Endothelial cell of umbilical vein (primary cell): ENCODE measurements around the gene RAB3C. TPM values are rescaled to one million over a fixed set of nuclear protein-coding genes. Genes with fewer than 3 reads are reported as not detected.

ENCODE experiments used
- BruUV-seq: library from RNA; stranded (reverse); fragments of 400-500 nt; replicated peaks from 2 replicates; lab custom pipeline; 2021; lab: Mats Ljungman, UMichigan
- CTCF ChIA-PET: fragments of 300-600, 350-600 bp; sonication (Branson Sonifier 250); formaldehyde crosslinking; loops from one replicate; lab custom pipeline; 2021; ENCODE audit warnings: antibody characterized with exemption, inconsistent platforms; lab: Charles Lee
- POLR2A ChIA-PET: fragments of 300-600, 350-600 bp; sonication (Branson Sonifier 250); formaldehyde crosslinking; loops from one replicate; lab custom pipeline; 2021; ENCODE audit warnings: antibody characterized with exemption, inconsistent platforms; lab: Charles Lee
- DNase-seq: peaks from one replicate; pipeline ENCODE4 v3.0.0-alpha.2; 2011; ENCODE audit warnings: low read depth, low spot score
- FAIRE-seq: peaks from 2 replicates; lab custom pipeline; 2011; peaks lifted over from hg19 to GRCh38; lab: Jason Lieb, UNC
- H2AFZ ChIP-seq: 2 replicates; pipeline ENCODE4 v1.6.0; 2012; ENCODE audit warnings: low read depth, low read length, control low read depth, inconsistent platforms
- H3K27ac ChIP-seq: 2 replicates; pipeline ENCODE4 v1.5.1; 2011; ENCODE audit warnings: low read depth, mild to moderate bottlenecking, control low read depth, low read length, moderate library complexity; ENCODE audit not compliant: insufficient read depth
- H3K27me3 ChIP-seq, 2 experiments: 2 replicates each; pipeline versions ENCODE4 v1.6.0 to v1.6.1; 2011; ENCODE audit warnings: low read length in 2 of 2, mixed read lengths in 1 of 2; ENCODE audit not compliant: control insufficient read depth in 2 of 2, insufficient read depth in 2 of 2
- H3K36me3 ChIP-seq, 2 experiments: 2 replicates in 1 of 2; 3 replicates in 1 of 2; pipeline ENCODE4 v1.5.1; 2011; ENCODE audit warnings: low read length in 2 of 2, mild to moderate bottlenecking in 1 of 2, moderate library complexity in 1 of 2; ENCODE audit not compliant: control insufficient read depth in 2 of 2, insufficient read depth in 2 of 2; ENCODE audit errors: extremely low read depth in 1 of 2
- H3K4me1 ChIP-seq: 3 replicates; pipeline ENCODE4 v1.5.1; 2011; ENCODE audit warnings: mild to moderate bottlenecking, low read length; ENCODE audit not compliant: control insufficient read depth, insufficient read depth; ENCODE audit errors: extremely low read depth
- H3K4me2 ChIP-seq: 2 replicates; pipeline ENCODE4 v1.6.1; 2011; ENCODE audit warnings: low read length, control low read depth, mixed read lengths; ENCODE audit not compliant: insufficient read depth
- H3K4me3 ChIP-seq, 3 experiments: fragments of 200-600 bp in 1 of 3; sonication (generic), shearing (Covaris generic) in 1 of 3; replicated peaks in 1 of 3; 2 replicates each; pipeline ENCODE4 v1.5.1; 2011 to 2016; ENCODE audit warnings: control low read depth in 3 of 3, low read length in 3 of 3, mild to moderate bottlenecking in 2 of 3, inconsistent platforms in 1 of 3, low read depth in 1 of 3, moderate library complexity in 1 of 3; ENCODE audit not compliant: insufficient read depth in 1 of 3
- H3K79me2 ChIP-seq: 2 replicates; pipeline ENCODE4 v1.6.0; 2012; ENCODE audit warnings: low read length, inconsistent platforms; ENCODE audit not compliant: control insufficient read depth, insufficient read depth
- H3K9ac ChIP-seq: replicated peaks from 2 replicates; pipeline ENCODE3; 2011; ENCODE audit warnings: low read length, control low read depth; ENCODE audit not compliant: insufficient read depth; ENCODE audit errors: extremely low read depth
- H3K9me1 ChIP-seq: replicated peaks from 3 replicates; pipeline ENCODE4 v1.6.0; 2011; ENCODE audit warnings: mild to moderate bottlenecking, low read length; ENCODE audit not compliant: control insufficient read depth, insufficient read depth; ENCODE audit errors: extremely low read depth
- H3K9me3 ChIP-seq: replicated peaks from 2 replicates; pipeline ENCODE4 v1.5.1; 2012; ENCODE audit warnings: low read length, inconsistent platforms; ENCODE audit not compliant: control insufficient read depth, insufficient read depth
- H4K20me1 ChIP-seq: replicated peaks from 2 replicates; pipeline ENCODE3; 2011; ENCODE audit warnings: mild to moderate bottlenecking, low read length; ENCODE audit not compliant: control insufficient read depth, insufficient read depth; ENCODE audit errors: extremely low read depth
- EZH2 ChIP-seq: IDR thresholded peaks from 2 replicates; pipeline ENCODE4 v1.6.1; 2012; ENCODE audit warnings: borderline replicate concordance, low read depth, mild to moderate bottlenecking, moderate library complexity, low read length, inconsistent platforms; ENCODE audit not compliant: severe bottlenecking
- FOS ChIP-seq: IDR thresholded peaks from 2 replicates; pipeline ENCODE4 v1.6.1; 2011; ENCODE audit warnings: mild to moderate bottlenecking, low read length, moderate library complexity, borderline replicate concordance; ENCODE audit not compliant: insufficient read depth
- GATA2 ChIP-seq: IDR thresholded peaks from 2 replicates; pipeline ENCODE4 v1.7.0; 2011; ENCODE audit warnings: low read depth, mild to moderate bottlenecking, moderate library complexity, mixed read lengths, low read length; ENCODE audit not compliant: insufficient read length, insufficient read depth
- JUN ChIP-seq: IDR thresholded peaks from 2 replicates; pipeline ENCODE4 v1.6.1; 2011; ENCODE audit warnings: borderline replicate concordance, low read depth; ENCODE audit not compliant: insufficient read length, insufficient read depth
- MYC ChIP-seq: IDR thresholded peaks from one replicate; pipeline ENCODE4 v1.6.1; 2011; ENCODE audit warnings: mild to moderate bottlenecking, low read depth, low read length
- POLR2A ChIP-seq: IDR thresholded peaks from 2 replicates; pipeline ENCODE4 v1.6.1; 2012; ENCODE audit warnings: low read depth, mild to moderate bottlenecking, control low read depth, low read length
- POLR2AphosphoS5 ChIP-seq: IDR thresholded peaks from 2 replicates; pipeline ENCODE4 v1.6.1; 2012; ENCODE audit warnings: low read depth, mild to moderate bottlenecking, control low read depth, low read length, moderate library complexity; ENCODE audit not compliant: insufficient read depth
- dilution Hi-C: fragments of 300-500 bp; cut with MboI; formaldehyde crosslinking; loops from one replicate; pipeline ENCODE4 v1.15.0; 2019; ENCODE audit warnings: low sequenced_read_pairs; ENCODE audit not compliant: extremely low pct_ligation_motif_present
- intact Hi-C: fragments of 100-400 bp; cut with micrococcal nuclease; formaldehyde crosslinking; loops from one replicate; pipeline ENCODE4 v1.10.0; 2022
- polyA plus RNA-seq, 4 experiments: library from polyadenylated mRNA; depleted of rRNA in 3 of 4; stranded (reverse) in 3 of 4; unstranded in 1 of 4; fragments of >200 nt; gene quantifications; 2 replicates each; pipeline versions ENCODE4 v1.2.1 to v1.2.3, GENCODE V29; 2011 to 2012; ENCODE audit warnings: missing spikeins in 1 of 4
- total RNA-seq: library from RNA; stranded (reverse); gene quantifications from 2 replicates; pipeline ENCODE4 v1.2.3, GENCODE V29; 2021
- TF ChIP-seq, protein P1 (sequence below), 2 donors: IDR thresholded peaks; 1 replicate in 1 of 2; 2 replicates in 1 of 2; pipeline ENCODE4 v1.5.1; 2011; ENCODE audit warnings: low read length in 2 of 2, mild to moderate bottlenecking in 2 of 2, moderate library complexity in 2 of 2, control low read depth in 1 of 2, inconsistent platforms in 1 of 2, low read depth in 1 of 2; ENCODE audit not compliant: insufficient read depth in 1 of 2; ENCODE audit errors: extremely low read depth in 1 of 2
- TF ChIP-seq, protein P2 (sequence below): IDR thresholded peaks from 2 replicates; pipeline ENCODE4 v1.6.1; 2011; ENCODE audit not compliant: insufficient read depth, insufficient read length

The RAB3C gene
- total and polyA plus RNA-seq, 2 donors (not counting 3 experiments of a cell fraction or from before 2014, with no cell fraction given) = 0.04 to 0.66 TPM

DNA sequence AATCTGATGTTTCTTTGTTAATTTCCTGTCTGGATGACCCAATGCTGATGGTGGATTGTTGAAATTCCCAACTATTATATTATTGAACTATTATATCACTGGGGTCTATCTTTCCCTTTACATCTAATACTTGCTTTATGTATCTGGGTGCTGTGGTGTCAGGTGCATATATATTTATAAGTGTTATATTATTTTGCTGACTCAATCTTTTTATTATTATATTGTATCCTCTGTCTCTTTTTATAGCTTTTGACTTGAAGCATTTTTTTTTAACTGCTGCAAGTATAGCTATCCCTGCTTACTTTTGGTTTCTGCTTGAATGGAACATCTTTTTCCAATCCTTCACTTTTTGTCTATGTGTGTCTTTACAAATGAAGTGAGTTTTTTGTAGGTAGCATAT is 255.9 kb downstream of the RAB3C start:
- BruUV-seq = no TSS peak
- dilution Hi-C loops = no loop called here
- no peak for DNase-seq
- Histone ChIP-seq H4K20me1 (no peaks in the 10 kb centered on the region), H3K36me3 (no peaks in the 10 kb centered on the region), H3K4me1 (no peaks in the 10 kb centered on the region), H3K27ac (no peak overlapping the region), H3K9me3 (no peaks in the 10 kb centered on the region), H3K9ac (no peak overlapping the region), H3K27me3 (peaks cover 0 to 4% of the 10 kb centered on the region in 2 experiments), H3K4me3 (no peak overlapping the region), H2AFZ (no peak overlapping the region), H3K79me2 (no peaks in the 10 kb centered on the region), H3K4me2 (no peak overlapping the region), H3K9me1 (no peaks in the 10 kb centered on the region)
- no peak for TF ChIP-seq JUN
- TF ChIP-seq MYC = no peak
- TF ChIP-seq, protein P1, sequence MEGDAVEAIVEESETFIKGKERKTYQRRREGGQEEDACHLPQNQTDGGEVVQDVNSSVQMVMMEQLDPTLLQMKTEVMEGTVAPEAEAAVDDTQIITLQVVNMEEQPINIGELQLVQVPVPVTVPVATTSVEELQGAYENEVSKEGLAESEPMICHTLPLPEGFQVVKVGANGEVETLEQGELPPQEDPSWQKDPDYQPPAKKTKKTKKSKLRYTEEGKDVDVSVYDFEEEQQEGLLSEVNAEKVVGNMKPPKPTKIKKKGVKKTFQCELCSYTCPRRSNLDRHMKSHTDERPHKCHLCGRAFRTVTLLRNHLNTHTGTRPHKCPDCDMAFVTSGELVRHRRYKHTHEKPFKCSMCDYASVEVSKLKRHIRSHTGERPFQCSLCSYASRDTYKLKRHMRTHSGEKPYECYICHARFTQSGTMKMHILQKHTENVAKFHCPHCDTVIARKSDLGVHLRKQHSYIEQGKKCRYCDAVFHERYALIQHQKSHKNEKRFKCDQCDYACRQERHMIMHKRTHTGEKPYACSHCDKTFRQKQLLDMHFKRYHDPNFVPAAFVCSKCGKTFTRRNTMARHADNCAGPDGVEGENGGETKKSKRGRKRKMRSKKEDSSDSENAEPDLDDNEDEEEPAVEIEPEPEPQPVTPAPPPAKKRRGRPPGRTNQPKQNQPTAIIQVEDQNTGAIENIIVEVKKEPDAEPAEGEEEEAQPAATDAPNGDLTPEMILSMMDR (IDR thresholded peaks at IDR 0.05; ENCODE audit: extremely low read depth in 1 of 2, insufficient read depth in 1 of 2, low read depth in 1 of 2, low read length in 2 of 2) = no peak
- no peak for TF ChIP-seq POLR2AphosphoS5
- intact Hi-C loops = no loop called here
- no peak for FAIRE-seq
- CTCF ChIA-PET = no interaction called here
- POLR2A ChIA-PET = no interaction called here

DNA sequence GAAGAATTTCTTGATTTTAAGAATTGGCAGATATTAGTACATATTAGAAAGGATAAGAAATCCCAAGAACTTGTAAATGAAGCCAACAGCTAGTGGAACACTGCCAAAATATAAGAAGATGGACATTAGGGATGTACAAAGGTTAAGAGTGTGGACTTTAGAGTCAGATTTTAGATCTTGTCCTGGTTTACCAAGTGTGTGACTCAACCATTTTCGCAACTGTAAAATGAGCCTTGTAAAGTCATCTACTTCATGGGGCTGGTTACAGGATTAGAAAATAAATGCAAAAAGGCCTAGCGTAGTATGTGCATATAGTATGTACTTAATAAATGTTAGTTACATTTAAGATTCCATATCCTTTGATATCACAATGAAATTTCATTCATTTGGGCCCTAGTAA is 260.0 kb downstream of the RAB3C start:
- H2AFZ ChIP-seq = no peak overlapping the region
- peaks cover 0 to 4% of the 10 kb centered on the region in 2 experiments for H3K27me3 ChIP-seq
- no peaks in the 10 kb centered on the region for H3K36me3 ChIP-seq
- no peak overlapping the region for H3K9ac ChIP-seq
- H3K9me1 ChIP-seq = no peaks in the 10 kb centered on the region
- FAIRE-seq = no peak
- no peaks in the 10 kb centered on the region for H3K9me3 ChIP-seq
- intact Hi-C loops = no loop called here
- ChIA-PET POLR2A (no interaction called here), CTCF (no interaction called here)
- H4K20me1 ChIP-seq = no peaks in the 10 kb centered on the region
- dilution Hi-C loops = no loop called here
- no peak for TF ChIP-seq FOS
- TF ChIP-seq POLR2A = no peak
- no peak for TF ChIP-seq EZH2
- TF ChIP-seq JUN = no peak
- no peak for TF ChIP-seq MYC
- TF ChIP-seq, protein P1 (IDR thresholded peaks at IDR 0.05; ENCODE audit: extremely low read depth in 1 of 2, insufficient read depth in 1 of 2, low read depth in 1 of 2, low read length in 2 of 2) = no peak
- TF ChIP-seq, protein P2, sequence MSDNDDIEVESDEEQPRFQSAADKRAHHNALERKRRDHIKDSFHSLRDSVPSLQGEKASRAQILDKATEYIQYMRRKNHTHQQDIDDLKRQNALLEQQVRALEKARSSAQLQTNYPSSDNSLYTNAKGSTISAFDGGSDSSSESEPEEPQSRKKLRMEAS = no peak
- TF ChIP-seq POLR2AphosphoS5 = no peak
- TF ChIP-seq GATA2 = no peak
- H3K4me1 ChIP-seq = no peaks in the 10 kb centered on the region
- no TSS peak for BruUV-seq
- no peak overlapping the region for H3K4me2 ChIP-seq
- H3K27ac ChIP-seq = no peak overlapping the region
- no peak for DNase-seq
- H3K4me3 ChIP-seq = no peak overlapping the region
- no peaks in the 10 kb centered on the region for H3K79me2 ChIP-seq
